Measurements from ENCODE around the gene MAST1.

Gene MAST1

DNA sequence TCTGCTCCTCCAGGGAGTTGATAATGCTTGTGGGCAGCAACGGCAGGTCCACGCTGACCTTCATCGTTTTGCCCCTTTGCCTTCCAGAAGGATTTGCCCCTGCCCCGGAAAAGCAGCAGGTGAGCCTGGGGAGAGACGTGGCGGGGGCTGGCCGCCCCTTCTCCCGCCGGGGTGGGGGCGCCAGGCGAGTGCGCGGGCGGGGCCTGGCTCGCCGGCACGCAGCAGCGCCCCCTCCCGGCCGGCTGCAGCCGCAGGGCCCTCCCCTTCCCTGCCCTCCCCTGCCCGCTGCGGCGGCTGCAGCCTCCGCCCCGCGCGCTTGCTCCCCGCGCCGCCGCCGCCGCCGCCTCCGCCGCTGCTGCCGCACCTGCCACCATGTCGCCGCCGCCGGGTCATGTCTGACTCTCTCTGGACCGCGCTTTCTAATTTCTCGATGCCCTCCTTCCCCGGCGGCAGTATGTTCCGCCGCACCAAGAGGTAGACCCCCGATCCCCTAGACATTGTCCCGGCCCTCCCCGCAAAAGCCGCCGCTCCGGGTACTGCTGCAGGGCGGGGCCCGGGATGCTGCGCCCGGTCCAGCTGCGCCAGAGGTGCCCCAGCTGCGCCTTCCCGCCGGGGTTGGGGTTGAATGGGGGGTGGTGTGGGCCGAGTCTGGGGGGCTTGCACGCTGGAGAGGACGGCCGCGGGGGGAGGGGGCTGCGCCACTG lies at the start of gene MAST1:
Gene MAST1 (plus strand): TSS at position 334 of the 704 bp plus-strand sequence. CDS start 58 bp downstream, at position 392.
- Histone ChIP-seq H3K9me3 (ENCODE audit: insufficient read depth, low read length, severe bottlenecking) (no peaks in the 10 kb centered on the region), H3K36me3 (ENCODE audit: insufficient read depth, low read length) (peaks cover 6% of the 10 kb centered on the region; the same call in 1 of the 2 replicates), H3K4me3 (ENCODE audit: low read depth in 1 of 2, low read length in 2 of 2) (peak within 1 kb of the TSS; percentile 46 to 66; a peak in 3 of 4 replicates), H2AFZ (ENCODE audit: low read depth, low read length) (peak within 1 kb of the TSS; percentile 87), H3K9ac (ENCODE audit: low read depth, low read length) (peak within 1 kb of the TSS; percentile 77), H4K20me1 (ENCODE audit: insufficient read depth, low read length) (peaks cover 27% of the 10 kb centered on the region; the same call in 1 of the 2 replicates), H3K79me2 (ENCODE audit: insufficient read depth, low read length) (peaks cover 36% of the 10 kb centered on the region), H3K27me3 (ENCODE audit: insufficient read depth, low read length, poor library complexity) (no peaks in the 10 kb centered on the region), H3K27ac (ENCODE audit: low read length) (peak within 1 kb of the TSS; percentile 67), H3K4me1 (ENCODE audit: insufficient read depth, low read length) (peaks cover 47% of the 10 kb centered on the region), H3K4me2 (ENCODE audit: insufficient read depth, low read length) (peak within 1 kb of the TSS; percentile 93)
- peak; percentile 75 for DNase-seq
- peak; percentile 85 for ATAC-seq (ENCODE audit: insufficient read depth, low read depth)
- TF ChIP-seq, protein P1, sequence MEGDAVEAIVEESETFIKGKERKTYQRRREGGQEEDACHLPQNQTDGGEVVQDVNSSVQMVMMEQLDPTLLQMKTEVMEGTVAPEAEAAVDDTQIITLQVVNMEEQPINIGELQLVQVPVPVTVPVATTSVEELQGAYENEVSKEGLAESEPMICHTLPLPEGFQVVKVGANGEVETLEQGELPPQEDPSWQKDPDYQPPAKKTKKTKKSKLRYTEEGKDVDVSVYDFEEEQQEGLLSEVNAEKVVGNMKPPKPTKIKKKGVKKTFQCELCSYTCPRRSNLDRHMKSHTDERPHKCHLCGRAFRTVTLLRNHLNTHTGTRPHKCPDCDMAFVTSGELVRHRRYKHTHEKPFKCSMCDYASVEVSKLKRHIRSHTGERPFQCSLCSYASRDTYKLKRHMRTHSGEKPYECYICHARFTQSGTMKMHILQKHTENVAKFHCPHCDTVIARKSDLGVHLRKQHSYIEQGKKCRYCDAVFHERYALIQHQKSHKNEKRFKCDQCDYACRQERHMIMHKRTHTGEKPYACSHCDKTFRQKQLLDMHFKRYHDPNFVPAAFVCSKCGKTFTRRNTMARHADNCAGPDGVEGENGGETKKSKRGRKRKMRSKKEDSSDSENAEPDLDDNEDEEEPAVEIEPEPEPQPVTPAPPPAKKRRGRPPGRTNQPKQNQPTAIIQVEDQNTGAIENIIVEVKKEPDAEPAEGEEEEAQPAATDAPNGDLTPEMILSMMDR (IDR thresholded peaks at IDR 0.05; ENCODE audit: borderline replicate concordance, extremely low read depth, low read length, poor library complexity, severe bottlenecking): peak; percentile 73
- no peak for TF ChIP-seq EZH2 (IDR thresholded peaks at IDR 0.05; ENCODE audit: borderline replicate concordance, low read depth, low read length, severe bottlenecking)

DNA sequence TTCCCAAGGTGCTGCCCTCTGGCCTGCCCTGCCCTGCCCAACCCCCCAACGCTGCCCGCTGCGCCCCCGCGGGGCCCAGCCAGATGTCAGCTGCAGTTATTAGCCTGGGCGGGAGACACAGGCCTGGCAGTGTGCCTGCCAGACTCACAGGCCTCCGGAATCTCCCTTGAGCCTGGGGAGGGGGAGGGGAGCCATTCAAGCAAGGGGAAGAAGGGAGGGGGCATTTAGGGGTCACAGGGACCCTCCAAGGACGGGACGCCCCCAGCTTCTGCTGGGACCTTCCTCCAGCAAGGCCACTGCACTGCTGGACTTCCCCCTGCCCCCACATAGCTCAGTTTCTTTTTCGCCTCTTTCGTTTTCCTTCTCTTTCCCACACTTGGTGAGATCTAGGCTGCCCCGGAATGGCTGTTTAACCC lies 49.6 kb upstream of the MAST1 start:
- H3K4me1 ChIP-seq (ENCODE audit: insufficient read depth, low read length): peaks cover 49% of the 10 kb centered on the region
- no peaks in the 10 kb centered on the region for H3K27me3 ChIP-seq (ENCODE audit: insufficient read depth, low read length, poor library complexity)
- DNase-seq: no peak

DNA sequence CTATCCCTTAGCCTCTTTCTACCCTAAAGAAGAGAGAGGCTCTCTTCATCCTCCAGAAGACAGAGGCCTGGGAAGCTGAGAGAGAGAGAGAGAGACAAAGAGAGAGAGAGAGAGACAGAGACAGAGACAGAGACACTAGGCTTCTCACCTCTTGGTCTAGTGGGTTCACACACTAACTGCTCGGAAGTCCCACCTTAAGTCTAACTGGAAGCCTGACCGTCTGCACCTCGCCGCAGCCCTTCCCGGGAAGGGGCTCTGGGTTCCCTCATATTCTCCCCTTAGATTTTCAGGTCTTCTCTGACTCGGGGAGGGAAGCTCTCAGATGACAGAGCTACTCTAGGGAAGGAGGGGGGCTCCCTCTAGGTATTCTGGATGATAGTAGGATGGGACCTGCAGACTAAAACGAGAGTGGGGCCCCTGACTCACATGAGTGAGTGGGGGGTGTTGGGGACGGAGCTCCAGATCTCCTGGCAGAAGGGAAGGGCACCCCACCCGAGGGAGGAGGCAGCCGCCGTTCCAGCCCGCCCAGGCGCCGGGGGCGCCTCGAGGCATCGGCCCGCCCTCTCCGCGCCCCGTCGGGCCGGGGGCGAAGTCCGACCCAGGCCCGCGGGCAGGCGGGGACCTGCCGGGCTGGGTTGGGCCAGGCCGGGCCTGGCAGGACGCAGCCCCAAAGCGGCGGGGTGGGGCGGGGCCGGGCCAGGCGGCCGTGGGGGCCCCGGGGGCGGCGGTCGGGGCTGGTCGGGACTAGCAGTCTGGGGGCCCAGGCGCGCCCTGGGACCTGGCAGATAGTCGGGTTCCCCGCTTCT lies 49.0 kb upstream of the MAST1 start:
- ATAC-seq (ENCODE audit: insufficient read depth, low read depth): no peak
- no peaks in the 10 kb centered on the region; the same call in 1 of the 2 replicates for H3K36me3 ChIP-seq (ENCODE audit: insufficient read depth, low read length)
- peak overlapping the region; percentile 79; the same call in 1 of the 2 replicates for H3K9ac ChIP-seq (ENCODE audit: low read depth, low read length)
- H3K4me2 ChIP-seq (ENCODE audit: insufficient read depth, low read length): peak overlapping the region; percentile 78
- no peaks in the 10 kb centered on the region; the same call in 1 of the 2 replicates for H4K20me1 ChIP-seq (ENCODE audit: insufficient read depth, low read length)
- H2AFZ ChIP-seq (ENCODE audit: low read depth, low read length): no peak overlapping the region
- no peaks in the 10 kb centered on the region for H3K9me3 ChIP-seq (ENCODE audit: insufficient read depth, low read length, severe bottlenecking)
- H3K27me3 ChIP-seq (ENCODE audit: insufficient read depth, low read length, poor library complexity): no peaks in the 10 kb centered on the region
- peaks cover 23% of the 10 kb centered on the region for H3K79me2 ChIP-seq (ENCODE audit: insufficient read depth, low read length)
- no peak overlapping the region for H3K27ac ChIP-seq (ENCODE audit: low read length)
- H3K4me1 ChIP-seq (ENCODE audit: insufficient read depth, low read length): peaks cover 50% of the 10 kb centered on the region
- no peak for TF ChIP-seq EZH2 (IDR thresholded peaks at IDR 0.05; ENCODE audit: borderline replicate concordance, low read depth, low read length, severe bottlenecking)
- TF ChIP-seq, protein P1 (IDR thresholded peaks at IDR 0.05; ENCODE audit: borderline replicate concordance, extremely low read depth, low read length, poor library complexity, severe bottlenecking): no peak
- H3K4me3 ChIP-seq (ENCODE audit: low read depth in 1 of 2, low read length in 2 of 2): no peak overlapping the region
- DNase-seq: no peak

More for the DNA sequence above, 49.6 kb upstream of the MAST1 start:
- Histone ChIP-seq H3K36me3 (ENCODE audit: insufficient read depth, low read length) (no peaks in the 10 kb centered on the region; the same call in 1 of the 2 replicates), H3K27ac (ENCODE audit: low read length) (no peak overlapping the region), H3K9ac (ENCODE audit: low read depth, low read length) (no peak overlapping the region), H3K4me3 (ENCODE audit: low read depth in 1 of 2, low read length in 2 of 2) (no peak overlapping the region), H3K79me2 (ENCODE audit: insufficient read depth, low read length) (peaks cover 20% of the 10 kb centered on the region), H3K9me3 (ENCODE audit: insufficient read depth, low read length, severe bottlenecking) (no peaks in the 10 kb centered on the region), H4K20me1 (ENCODE audit: insufficient read depth, low read length) (no peaks in the 10 kb centered on the region; the same call in 1 of the 2 replicates), H2AFZ (ENCODE audit: low read depth, low read length) (no peak overlapping the region), H3K4me2 (ENCODE audit: insufficient read depth, low read length) (no peak overlapping the region)
- TF ChIP-seq, protein P1 (IDR thresholded peaks at IDR 0.05; ENCODE audit: borderline replicate concordance, extremely low read depth, low read length, poor library complexity, severe bottlenecking): no peak
- no peak for TF ChIP-seq EZH2 (IDR thresholded peaks at IDR 0.05; ENCODE audit: borderline replicate concordance, low read depth, low read length, severe bottlenecking)
- no peak for ATAC-seq (ENCODE audit: insufficient read depth, low read depth)
